NCI-H526 (cell line): ENCODE data around the gene NFAT5.
A peak's percentile ranks its signal among the peaks of the same experiment; 100 is the strongest.
"Not testable (repeated sequence)": the region's sequence is repeated elsewhere in the genome, so short reads cannot be mapped to it uniquely, and the experiment has no call there.

Source experiments
- DNase-seq, 2 experiments: peaks; one replicate each; lab custom pipeline; 2025; lab: John Stamatoyannopoulos, UW

Gene NFAT5, protein sequence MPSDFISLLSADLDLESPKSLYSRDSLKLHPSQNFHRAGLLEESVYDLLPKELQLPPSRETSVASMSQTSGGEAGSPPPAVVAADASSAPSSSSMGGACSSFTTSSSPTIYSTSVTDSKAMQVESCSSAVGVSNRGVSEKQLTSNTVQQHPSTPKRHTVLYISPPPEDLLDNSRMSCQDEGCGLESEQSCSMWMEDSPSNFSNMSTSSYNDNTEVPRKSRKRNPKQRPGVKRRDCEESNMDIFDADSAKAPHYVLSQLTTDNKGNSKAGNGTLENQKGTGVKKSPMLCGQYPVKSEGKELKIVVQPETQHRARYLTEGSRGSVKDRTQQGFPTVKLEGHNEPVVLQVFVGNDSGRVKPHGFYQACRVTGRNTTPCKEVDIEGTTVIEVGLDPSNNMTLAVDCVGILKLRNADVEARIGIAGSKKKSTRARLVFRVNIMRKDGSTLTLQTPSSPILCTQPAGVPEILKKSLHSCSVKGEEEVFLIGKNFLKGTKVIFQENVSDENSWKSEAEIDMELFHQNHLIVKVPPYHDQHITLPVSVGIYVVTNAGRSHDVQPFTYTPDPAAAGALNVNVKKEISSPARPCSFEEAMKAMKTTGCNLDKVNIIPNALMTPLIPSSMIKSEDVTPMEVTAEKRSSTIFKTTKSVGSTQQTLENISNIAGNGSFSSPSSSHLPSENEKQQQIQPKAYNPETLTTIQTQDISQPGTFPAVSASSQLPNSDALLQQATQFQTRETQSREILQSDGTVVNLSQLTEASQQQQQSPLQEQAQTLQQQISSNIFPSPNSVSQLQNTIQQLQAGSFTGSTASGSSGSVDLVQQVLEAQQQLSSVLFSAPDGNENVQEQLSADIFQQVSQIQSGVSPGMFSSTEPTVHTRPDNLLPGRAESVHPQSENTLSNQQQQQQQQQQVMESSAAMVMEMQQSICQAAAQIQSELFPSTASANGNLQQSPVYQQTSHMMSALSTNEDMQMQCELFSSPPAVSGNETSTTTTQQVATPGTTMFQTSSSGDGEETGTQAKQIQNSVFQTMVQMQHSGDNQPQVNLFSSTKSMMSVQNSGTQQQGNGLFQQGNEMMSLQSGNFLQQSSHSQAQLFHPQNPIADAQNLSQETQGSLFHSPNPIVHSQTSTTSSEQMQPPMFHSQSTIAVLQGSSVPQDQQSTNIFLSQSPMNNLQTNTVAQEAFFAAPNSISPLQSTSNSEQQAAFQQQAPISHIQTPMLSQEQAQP (N-terminal part only)

DNA sequence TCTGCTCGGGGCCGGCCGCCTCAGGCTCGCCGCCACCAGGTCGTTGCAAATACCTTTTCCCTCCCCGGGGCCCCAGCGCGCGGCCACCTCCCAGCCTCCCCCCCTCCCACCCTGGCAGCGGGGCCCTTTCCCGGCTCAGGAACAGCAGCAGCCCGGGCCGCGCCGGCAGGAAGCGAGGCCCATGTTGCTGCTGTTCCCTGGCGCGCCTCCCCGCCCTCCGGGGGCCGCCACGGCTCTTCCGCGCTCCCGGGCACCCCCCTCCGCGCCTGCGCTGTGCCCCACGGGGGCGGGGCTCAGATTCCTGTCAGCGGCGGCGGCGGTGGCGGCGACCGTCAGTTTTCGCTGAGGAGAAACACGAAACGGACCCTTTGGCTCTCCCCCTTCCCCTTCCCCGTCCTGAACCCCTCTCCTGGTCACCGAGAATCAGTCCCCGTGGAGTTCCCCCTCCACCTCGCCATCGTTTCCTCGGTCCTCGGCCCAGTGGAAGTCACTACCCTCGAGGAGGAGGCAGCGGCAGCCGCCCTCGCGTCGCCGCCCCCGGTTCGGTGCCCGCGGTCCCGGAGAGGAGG, at the start of gene NFAT5:
Gene NFAT5 (plus strand): TSS at position 296 of the 569 bp plus-strand sequence. CDS start 336 bp downstream, outside the sequence.
- DNase-seq, result peak; percentile 71 to 94

DNA sequence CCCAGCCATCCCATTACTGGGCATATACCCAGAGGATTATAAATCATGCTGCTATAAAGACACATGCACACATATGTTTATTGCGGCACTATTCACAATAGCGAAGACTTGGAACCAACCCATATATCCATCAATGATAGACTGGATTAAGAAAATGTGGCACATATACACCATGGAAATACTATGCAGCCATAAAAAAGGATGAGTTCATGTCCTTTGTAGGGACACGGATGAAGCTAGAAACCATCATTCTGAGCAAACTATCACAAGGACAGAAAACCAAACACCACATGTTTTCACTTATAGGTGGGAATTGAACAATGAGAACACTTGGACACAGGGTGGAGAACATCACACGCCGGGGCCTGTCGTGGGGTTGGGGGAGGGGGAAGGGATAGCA, 47.9 kb upstream of the NFAT5 start:
- not testable (repeated sequence) for DNase-seq

DNA sequence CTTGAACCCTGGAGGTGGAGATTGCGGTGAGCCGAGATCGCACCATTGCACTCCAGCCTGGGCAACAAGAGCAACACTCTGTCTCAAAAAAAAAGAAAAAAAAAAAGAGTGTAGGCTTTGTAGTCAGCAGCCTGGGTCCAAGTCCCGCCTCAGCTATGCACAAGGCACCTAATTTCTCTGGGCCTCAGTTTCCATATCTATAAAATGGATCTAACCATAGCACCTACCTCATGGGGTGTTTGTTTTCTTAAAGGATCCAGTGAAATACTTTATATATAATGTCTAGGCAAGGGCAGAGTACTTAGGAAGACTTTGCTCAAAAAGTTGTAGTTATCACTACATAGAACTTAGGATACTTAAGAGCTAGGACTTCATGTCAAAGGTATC, 45.4 kb upstream of the NFAT5 start:
- DNase-seq, result no peak

DNA sequence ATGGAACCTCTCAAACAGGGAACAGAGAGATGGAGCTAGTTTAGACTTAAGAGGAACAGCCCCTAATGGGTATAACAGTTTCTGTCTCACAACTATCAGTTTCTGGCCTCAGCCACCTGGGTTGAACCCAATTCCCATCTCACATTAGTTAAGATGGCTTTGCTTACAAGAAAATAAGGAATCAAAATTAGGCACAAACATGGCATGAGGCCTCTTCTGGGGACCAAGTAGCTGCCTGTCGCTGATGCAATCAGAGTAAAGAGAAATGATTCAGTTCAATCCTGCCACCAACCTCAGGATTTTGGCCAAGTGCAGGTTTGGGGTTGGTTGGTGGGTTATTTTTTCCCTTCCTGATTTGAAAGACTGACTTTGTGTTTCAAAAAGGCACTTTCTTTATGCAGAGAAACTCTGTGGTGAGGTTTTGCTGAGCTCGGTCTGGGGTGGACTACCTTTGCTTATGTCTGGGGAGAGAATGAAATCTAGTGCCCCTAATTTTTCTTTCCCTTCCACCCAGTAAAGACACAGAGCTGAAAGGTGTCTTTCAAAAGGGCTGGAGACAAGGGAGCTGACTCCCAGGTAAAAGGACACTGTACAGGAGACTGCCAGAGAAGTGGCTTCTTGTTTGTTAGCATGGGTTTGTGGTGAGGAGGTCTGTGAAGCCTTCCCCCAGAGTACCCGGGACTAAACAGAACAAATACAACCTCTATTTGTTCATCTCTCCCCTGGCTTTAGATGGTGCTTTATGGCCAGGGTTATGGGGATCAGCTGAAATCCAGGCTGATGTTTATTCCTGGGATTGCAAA, 44.8 kb upstream of the NFAT5 start:
- DNase-seq, result no peak

DNA sequence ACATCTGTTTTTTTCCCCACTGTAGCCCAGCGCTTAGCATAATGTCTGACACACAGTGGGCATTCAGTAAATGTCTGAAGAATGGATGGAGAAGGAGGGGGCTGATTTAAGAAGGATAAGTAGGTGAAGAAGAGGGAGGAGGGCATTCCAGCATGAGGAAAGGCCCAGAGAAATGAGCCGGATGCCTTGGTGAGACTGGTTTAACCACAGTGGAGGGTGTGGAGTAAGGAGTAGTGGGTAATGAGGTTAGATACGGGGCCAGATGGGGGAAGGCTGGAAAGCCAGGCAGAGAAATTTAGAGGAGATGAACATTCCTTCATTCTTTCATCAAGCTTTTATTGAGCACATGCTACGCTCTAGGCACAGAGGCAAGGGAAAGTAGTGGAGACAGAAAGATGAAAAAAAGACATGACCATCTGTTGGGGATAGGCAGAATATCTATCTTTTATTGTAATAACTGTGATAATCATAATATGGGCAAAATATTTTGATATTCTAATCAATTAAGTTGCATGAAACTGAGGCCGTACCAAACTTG, 43.7 kb upstream of the NFAT5 start:
- no peak for DNase-seq

DNA sequence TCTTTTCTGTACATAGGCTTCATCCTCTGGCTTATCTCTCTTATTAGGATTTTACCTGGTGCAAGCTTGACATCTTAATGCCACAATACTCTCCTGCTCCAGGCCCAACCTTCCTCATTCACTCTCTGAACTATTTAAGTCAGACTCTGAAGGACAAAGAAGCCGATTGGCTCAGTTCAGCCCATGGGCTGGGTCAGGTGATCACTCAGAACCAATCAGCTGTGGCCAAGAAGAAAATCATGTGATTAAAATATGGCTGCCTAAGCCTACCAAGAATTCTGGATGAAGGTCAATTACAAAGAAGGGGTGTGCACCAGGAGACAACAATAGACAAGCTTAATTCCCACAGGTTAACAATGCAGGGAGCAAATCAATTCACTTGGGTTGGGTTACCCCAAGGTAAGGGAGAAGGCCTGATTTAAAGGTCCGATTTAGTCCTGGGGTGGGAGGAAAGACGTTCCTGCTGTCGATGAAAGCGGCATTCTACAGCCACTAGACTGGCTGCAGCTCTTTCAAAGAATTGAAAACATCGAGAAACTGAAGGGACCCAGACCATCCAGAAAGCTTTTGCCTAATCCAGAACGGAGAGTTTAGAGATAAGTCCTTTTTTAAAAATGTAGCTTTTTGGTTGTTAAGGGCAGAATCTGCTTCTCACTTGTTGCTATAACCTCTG, 42.9 kb upstream of the NFAT5 start:
- no peak for DNase-seq

DNA sequence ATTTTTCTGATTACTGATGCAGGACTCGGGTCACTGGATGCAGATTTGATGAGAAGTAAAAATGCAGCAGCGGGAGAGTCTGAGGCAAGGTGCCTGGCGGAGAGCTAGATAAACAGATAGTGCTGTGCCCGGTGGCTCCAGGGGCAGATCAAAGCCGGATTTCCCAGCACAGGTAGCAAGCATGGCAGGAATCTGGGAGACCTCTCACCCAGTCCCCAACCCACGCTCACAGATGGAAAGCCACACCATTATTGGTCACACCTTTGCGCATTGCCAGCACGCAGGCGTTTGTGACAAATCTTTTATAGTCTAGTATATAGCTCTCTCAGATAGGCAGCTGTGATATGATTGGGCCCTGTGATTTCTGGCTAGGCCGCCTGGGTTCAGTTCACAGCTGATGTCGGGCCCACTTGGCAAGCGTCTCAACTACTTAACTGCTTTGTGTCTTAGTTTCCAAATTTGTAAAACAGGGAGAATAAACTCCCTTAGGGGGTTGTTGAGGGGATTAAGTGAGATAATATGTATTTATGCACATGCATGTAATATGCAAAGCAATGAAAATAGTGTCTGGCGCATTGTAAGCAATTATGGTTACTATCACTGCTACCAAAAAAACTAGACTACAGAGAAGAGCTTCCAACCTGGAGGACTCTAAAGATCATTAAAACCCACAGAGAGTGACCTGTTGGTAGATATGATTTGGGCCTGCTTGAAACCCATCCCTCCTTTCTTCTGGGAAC, 42.0 kb upstream of the NFAT5 start:
- no peak for DNase-seq

DNA sequence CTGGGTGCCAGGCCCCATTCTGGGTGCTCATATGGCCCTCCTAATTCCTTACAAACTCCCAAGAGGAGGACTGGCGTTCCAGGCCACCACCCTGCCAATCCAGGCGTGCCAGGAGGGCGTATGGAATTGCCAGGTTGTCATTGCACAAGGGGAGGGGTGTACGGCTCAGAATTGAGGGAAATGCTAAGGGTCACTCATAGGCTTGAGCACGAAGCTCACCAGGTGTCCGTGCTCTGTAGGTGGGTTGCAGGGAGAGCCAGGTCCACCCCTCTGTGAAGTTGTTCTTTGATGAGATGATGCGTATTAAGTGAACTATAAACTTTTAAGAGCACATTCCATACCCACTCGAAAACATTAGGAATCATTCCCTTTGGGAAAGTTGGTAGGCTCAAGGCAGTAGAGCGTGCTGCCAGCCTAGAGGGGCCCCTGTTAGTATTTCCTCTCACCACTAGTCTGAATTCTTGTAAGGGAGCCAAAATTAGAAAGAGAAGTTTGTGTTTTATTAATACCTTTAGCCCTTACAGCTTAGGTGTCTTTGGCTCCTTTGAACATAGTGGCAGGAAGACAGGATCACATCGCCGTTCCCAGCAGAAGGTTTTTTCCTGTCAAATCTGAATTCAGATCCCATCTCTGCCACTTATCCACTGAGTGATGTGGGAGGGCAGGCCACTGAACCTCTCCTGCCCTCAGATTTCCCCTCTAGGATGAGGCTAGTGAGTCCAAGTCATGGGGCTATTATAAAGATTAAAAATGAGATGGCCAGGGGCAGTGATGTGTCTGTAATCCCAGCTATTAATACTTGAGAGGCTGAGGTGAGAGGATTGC, 38.7 kb upstream of the NFAT5 start:
- DNase-seq, result no peak

DNA sequence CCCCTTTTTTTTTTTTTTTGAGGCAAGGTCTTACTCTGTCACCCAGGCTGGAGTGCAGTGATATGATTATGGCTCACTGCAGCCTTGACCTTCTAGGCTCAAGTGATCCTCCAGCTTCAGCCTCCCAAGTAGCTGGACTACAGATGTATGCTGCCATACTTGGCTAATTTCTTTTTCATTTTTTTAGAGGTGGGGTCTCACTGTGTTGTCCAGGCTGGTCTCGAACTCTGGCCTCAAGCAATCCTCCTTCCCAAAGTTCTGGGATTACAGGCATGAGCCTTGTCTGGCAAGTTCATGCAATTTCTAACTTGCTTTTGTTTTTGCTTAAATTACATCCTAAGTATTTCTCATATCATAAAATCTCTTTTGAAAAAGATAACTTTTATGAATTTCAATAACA, 33.8 kb upstream of the NFAT5 start:
- no peak for DNase-seq

DNA sequence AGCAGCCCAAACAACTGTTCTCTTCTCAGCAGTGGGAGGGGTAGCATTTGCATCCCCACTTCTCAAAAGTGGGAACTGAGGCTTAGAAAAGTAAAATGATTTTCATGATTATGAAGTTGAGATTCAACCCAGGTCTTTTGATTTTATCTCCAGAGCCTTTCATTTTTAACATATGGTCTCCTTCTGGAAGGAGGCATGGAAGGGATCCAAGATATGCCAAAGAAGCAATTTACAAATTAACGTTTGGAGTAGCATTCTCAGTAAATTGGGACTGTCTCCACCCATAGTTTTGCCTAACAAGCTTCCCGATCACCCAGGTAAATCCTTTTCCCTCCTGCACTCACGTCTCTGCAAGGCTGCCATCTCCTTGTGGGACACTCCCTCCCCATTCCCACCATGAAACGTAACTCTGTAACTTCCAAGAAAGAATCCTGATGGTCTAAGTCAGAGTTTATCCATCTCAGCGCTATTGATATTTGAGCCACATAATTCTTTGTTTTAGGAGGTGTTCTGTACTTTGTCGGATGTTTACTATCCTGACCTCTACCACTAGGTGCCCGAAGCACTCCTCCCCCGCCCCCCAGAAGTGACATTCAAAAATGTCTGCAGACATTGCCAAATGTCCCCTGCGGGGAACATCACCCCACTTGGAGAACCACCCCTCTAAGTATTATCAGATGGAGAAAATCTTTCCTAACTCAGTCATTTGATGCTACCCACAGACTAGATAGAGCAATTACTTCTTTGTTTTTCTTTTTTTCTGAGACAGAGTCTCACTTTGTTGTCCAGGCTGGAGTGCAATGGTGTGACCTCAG, 32.9 kb upstream of the NFAT5 start:
- DNase-seq, result no peak

DNA sequence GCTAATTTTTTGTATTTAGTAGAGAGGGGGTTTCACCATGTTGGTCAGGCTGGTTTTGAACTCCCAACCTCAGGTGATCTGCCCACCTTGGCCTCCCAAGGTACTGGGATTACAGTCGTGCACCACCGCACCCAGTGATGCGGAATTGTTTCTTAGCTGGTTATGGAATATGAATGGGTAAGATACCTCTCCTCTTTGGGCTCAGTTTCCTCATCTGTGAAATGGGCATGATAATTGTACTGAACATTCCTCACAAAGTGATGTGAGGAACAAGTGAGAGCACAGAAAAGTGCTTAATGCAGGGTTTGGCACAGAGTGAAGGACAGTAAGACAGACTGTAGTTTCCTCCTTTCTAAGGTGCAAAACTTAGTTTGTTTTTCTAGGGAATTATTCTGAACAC, 31.0 kb upstream of the NFAT5 start:
- DNase-seq, result no peak

DNA sequence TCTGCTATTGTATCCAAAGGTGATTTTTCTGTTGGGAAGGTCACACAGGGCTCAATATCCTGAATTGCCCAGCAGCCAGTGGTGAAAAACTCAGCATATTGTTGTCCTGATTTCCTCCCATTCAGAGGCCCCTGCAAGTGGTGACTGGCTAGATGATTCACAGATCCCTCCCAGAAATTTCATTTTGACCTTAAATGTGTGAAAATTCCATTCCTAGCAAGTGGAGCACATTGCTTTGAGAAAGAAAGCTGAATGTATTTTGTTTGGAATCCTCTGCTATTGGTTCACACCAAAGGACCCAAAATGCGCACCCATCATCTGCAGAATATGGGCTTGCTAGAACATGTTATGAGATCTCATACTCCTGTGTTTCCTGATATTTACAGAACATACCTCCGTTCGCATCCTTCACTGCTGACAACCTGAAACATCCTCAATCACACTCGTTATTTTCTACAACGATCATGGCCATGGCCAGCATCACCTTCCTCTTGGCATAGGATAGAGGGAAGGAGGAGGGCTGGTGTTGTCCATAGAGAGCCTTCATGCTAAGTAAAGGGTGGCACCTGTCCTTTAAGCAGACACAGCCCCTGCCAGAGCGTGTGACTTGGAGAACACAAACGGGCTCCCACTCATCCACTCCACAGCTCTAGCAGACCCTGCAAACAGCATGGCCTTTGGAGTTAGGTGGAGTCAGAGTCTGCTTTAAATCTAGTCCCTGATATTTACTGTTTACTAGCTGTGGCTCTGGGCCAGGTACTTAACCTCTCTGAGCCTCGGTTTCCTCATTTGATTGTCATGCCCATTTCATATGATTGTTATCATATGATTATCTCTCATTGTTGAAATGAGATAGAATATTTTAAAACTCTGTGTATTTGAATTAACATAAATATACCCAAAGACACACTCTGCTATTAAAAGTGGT, 30.4 kb upstream of the NFAT5 start:
- DNase-seq, result no peak

DNA sequence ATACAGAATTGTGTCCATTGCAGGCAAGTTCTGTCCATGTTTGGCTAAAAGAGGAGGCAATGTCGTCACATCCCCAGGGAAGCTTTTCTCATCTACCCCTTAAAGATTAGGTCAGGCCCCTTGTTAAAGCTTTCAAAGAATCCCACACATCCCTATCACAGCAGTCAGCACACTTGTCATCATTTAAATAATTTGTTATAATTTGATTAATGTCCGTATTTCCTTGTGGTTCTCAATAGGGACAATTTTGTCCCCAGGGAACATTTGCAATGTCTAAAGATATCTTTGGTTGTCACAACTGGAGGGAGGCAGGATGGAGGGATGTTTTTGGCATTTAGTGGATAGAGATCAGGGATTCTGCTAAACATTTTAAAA, 28.1 kb upstream of the NFAT5 start:
- DNase-seq, result no peak

DNA sequence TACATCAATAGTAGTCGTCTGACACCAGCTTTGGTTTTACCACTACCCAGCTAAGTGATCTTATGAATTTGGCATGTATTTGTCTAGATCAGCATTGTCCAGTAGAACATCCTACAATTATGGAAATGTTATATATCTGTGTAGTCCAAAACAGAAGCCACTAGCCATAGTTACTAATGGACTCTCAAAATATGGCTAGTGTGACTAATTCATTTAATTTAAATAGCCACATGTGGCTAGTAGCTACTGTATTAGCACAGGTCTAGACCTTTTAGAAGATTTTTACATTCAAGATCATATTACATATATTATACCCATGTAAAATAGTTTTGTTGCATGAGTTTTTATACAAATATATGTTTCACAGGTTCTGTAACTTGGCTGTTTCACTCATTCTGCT, 27.0 kb upstream of the NFAT5 start:
- DNase-seq, result no peak

DNA sequence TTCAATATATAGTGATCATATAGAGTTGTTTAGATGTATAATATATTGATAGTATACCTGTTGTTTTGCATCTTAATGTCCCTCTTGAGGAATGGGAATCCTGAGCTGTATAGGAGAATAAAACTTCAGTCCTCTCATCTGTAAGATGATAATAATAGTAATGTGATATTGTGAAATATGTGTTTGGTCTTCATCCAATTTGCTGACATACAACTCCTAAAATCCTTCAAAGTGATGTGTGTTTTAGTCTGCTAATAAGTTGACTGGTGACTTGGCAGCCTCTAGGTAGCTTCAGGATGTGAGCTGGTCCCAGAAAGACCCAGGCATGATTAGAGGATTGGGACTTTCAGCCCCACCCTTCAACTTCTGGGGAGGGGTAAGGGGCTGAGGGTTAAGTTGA, 22.8 kb upstream of the NFAT5 start:
- no peak for DNase-seq

DNA sequence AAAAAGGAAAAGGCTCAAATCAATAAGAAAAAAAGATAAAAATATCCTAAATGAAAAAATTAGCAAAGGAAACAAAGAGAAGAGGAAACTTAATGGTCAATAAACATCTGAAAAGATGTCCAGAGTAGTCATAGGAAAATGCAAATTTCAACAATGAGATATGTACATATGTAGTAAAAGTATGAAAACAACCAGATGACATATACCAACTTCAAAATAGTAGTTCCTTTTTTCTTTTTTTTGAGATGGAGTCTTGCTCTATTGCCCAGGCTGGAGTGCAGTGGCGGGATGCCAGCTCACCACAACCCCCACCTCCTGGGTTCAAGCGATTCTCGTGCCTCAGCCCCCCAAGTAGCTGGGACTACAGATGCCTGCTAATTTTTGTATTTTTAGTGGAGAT, 21.7 kb upstream of the NFAT5 start:
- DNase-seq, result no peak

DNA sequence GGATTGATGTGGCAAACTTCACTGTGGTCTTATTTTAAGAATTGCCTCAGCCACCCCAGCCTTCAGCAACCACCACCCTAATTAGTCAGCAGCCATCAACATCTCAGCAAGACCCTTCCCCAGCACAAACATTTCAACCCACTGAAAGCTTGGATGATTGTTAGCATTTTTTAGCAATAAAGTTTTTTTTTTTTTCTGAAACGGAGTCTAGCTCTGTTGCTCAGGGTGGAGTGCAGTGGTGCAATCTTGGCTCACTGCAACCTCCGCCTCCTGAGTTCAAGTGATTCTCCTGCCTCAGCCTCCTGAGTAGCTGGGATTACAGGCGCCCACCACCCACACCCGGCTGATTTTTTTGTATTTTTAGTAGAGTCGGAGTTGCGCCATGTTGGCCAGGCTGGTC, 19.1 kb upstream of the NFAT5 start:
- DNase-seq, result not testable (repeated sequence)
